Measurements from ENCODE around the gene CDC26. TPM values are rescaled to one million over a fixed set of nuclear protein-coding genes. Genes with fewer than 3 reads are reported as not detected.

CDC26 gene
- total RNA-seq, 1 experiment from 2014 or later, result 36.9 TPM

- Mint-ChIP-seq H3K4me3 (no peak overlapping the region), H3K27ac (no peak overlapping the region), H3K27me3 (ENCODE audit: low read depth) (no peaks in the 10 kb centered on the region; the same call in 1 of the 2 replicates), H3K9me3 (no peaks in the 10 kb centered on the region), H3K4me1 (no peaks in the 10 kb centered on the region), H3K36me3 (no peaks in the 10 kb centered on the region)
- TF ChIP-seq NFE2L1 (CRISPR knock-in tag; IDR thresholded peaks at IDR 0.05) (no peak), ZNF671 (CRISPR knock-in tag; IDR thresholded peaks at IDR 0.05) (no peak), ZNF396 (CRISPR knock-in tag; IDR thresholded peaks at IDR 0.05; ENCODE audit: borderline replicate concordance) (no peak), ZNF263 (CRISPR knock-in tag; IDR thresholded peaks at IDR 0.05; ENCODE audit: low read depth) (no peak), ERG (CRISPR knock-in tag; IDR thresholded peaks at IDR 0.05) (no peak)
- ATAC-seq (no peak), DNase-seq (ENCODE audit: low spot score) (no peak)
- POLR2A ChIA-PET, result no interaction called here
- CTCF ChIA-PET, result no interaction called here
These were observed 37.9 kb upstream of the CDC26 start for GRCh38 chr9:113313261-113313660.

GRCh38 chr9:113311961-113312360 lies 36.6 kb upstream of the CDC26 start:
- TF ChIP-seq CTCF (IDR thresholded peaks at IDR 0.05) (no peak), ZNF532 (CRISPR knock-in tag; IDR thresholded peaks at IDR 0.05; ENCODE audit: borderline replicate concordance) (no peak), ATF6 (CRISPR knock-in tag; IDR thresholded peaks at IDR 0.05) (no peak), ZNF396 (CRISPR knock-in tag; IDR thresholded peaks at IDR 0.05; ENCODE audit: borderline replicate concordance) (no peak), FOXJ3 (CRISPR knock-in tag; IDR thresholded peaks at IDR 0.05; ENCODE audit: borderline replicate concordance) (no peak)
- Mint-ChIP-seq H3K9me3 (no peaks in the 10 kb centered on the region), H3K4me3 (no peak overlapping the region), H3K27me3 (ENCODE audit: low read depth) (no peaks in the 10 kb centered on the region), H3K4me1 (0 out of 2 replicates have a peak, but pooled peaks cover 3% of the 10 kb centered on the region), H3K27ac (no peak overlapping the region), H3K36me3 (no peaks in the 10 kb centered on the region)
- ATAC-seq (no peak), DNase-seq (ENCODE audit: low spot score) (no peak)
- ChIA-PET CTCF (interaction anchor here (1.1 to 1.4 kb wide), 2 partner anchors 28 to 37 kb away, joined by 3 read pairs; partner anchors contain the start of genes CDC26 and WDR31), POLR2A (no interaction called here)

GRCh38 chr9:113310538-113310937 lies 35.2 kb upstream of the CDC26 start:
- Mint-ChIP-seq H3K9me3 (no peaks in the 10 kb centered on the region), H3K36me3 (no peaks in the 10 kb centered on the region), H3K4me3 (no peak overlapping the region), H3K4me1 (0 out of 2 replicates have a peak, but pooled peaks cover 3% of the 10 kb centered on the region), H3K27ac (no peak overlapping the region), H3K27me3 (ENCODE audit: low read depth) (no peaks in the 10 kb centered on the region)
- no peak for ATAC-seq
- ChIA-PET CTCF (interaction anchor here (0.8 to 1.3 kb wide), 4 partner anchors 14 to 348 kb away, joined by 3 to 4 read pairs (median 3); partner anchors contain the start of gene ALAD), POLR2A (no interaction called here)
- no peak for DNase-seq (ENCODE audit: low spot score)
- TF ChIP-seq JAZF1 (CRISPR knock-in tag; IDR thresholded peaks at IDR 0.05) (no peak), ATF6 (CRISPR knock-in tag; IDR thresholded peaks at IDR 0.05) (no peak), ARID4B (CRISPR knock-in tag; IDR thresholded peaks at IDR 0.05; ENCODE audit: borderline replicate concordance) (no peak)
